Type B pancreatic cell (in vitro differentiated cells): ENCODE measurements around the gene MSH4. TPM values are rescaled to one million over a fixed set of nuclear protein-coding genes. Genes with fewer than 3 reads are reported as not detected.

Source experiments
- DNase-seq: peaks from one replicate; pipeline ENCODE4 v3.0.0; 2021; ENCODE audit warnings: mixed read lengths; ENCODE audit not compliant: unreplicated experiment; ENCODE audit errors: extremely low spot score
- H3K27ac Mint-ChIP-seq: 2 replicates; pipeline ENCODE4 v1.8.0; 2021; ENCODE audit warnings: mild to moderate bottlenecking, mixed read lengths
- H3K27me3 Mint-ChIP-seq: 2 replicates; pipeline ENCODE4 v1.8.0; 2021; ENCODE audit warnings: mixed read lengths
- H3K36me3 Mint-ChIP-seq: 2 replicates; pipeline ENCODE4 v1.8.0; 2021; ENCODE audit warnings: mixed read lengths
- H3K4me1 Mint-ChIP-seq: one replicate; pipeline ENCODE4 v1.8.0; 2021; ENCODE audit warnings: mixed read lengths; ENCODE audit not compliant: unreplicated experiment
- H3K4me3 Mint-ChIP-seq: 2 replicates; pipeline ENCODE4 v1.8.0; 2021; ENCODE audit warnings: mild to moderate bottlenecking, mixed read lengths
- H3K9me3 Mint-ChIP-seq: 2 replicates; pipeline ENCODE4 v1.8.0; 2021; ENCODE audit warnings: mixed read lengths
- total RNA-seq: library from RNA; stranded (reverse); gene quantifications from 2 replicates; pipeline ENCODE4 v1.2.1, GENCODE V29; 2021; ENCODE audit warnings: low replicate concordance
- TF ChIP-seq, protein P1 (sequence below): fragments of 200-600 bp; sonication (generic); conservative IDR thresholded peaks from 2 replicates; pipeline ENCODE4 v1.5.0; 2021; ENCODE audit warnings: antibody characterized with exemption, mild to moderate bottlenecking

Gene MSH4
- total RNA-seq, 1 donor from 2014 or later: 0.58 TPM

- Mint-ChIP-seq H3K9me3 (no peaks in the 10 kb centered on the region), H3K4me3 (peak within 1 kb of the TSS; percentile 99), H3K27ac (peak within 1 kb of the TSS; percentile 93), H3K36me3 (peaks cover 31% of the 10 kb centered on the region), H3K27me3 (peaks cover 3% of the 10 kb centered on the region), H3K4me1 (peaks cover 39% of the 10 kb centered on the region)
- peak; percentile 95 for DNase-seq
- TF ChIP-seq, protein P1, sequence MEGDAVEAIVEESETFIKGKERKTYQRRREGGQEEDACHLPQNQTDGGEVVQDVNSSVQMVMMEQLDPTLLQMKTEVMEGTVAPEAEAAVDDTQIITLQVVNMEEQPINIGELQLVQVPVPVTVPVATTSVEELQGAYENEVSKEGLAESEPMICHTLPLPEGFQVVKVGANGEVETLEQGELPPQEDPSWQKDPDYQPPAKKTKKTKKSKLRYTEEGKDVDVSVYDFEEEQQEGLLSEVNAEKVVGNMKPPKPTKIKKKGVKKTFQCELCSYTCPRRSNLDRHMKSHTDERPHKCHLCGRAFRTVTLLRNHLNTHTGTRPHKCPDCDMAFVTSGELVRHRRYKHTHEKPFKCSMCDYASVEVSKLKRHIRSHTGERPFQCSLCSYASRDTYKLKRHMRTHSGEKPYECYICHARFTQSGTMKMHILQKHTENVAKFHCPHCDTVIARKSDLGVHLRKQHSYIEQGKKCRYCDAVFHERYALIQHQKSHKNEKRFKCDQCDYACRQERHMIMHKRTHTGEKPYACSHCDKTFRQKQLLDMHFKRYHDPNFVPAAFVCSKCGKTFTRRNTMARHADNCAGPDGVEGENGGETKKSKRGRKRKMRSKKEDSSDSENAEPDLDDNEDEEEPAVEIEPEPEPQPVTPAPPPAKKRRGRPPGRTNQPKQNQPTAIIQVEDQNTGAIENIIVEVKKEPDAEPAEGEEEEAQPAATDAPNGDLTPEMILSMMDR: no peak
These were observed 10.5 kb upstream of the MSH4 start, which contains the start of gene RABGGTB for GRCh38 chr1:75785983-75786853. TSS of gene RABGGTB (plus strand) at chr1:75786256. CDS start at chr1:75786272, 16 bp downstream.

GRCh38 chr1:75786901-75787493, 9.7 kb upstream of the MSH4 start:
- Mint-ChIP-seq H3K9me3 (no peaks in the 10 kb centered on the region), H3K4me3 (peak overlapping the region; percentile 99), H3K36me3 (peaks cover 37% of the 10 kb centered on the region), H3K27ac (peak overlapping the region; percentile 93), H3K27me3 (no peaks in the 10 kb centered on the region), H3K4me1 (peaks cover 40% of the 10 kb centered on the region)
- TF ChIP-seq, protein P1: no peak
- no peak for DNase-seq

GRCh38 chr1:75787524-75787923, 9.2 kb upstream of the MSH4 start:
- H3K4me3 Mint-ChIP-seq: peak overlapping the region; percentile 99
- H3K27me3 Mint-ChIP-seq: no peaks in the 10 kb centered on the region
- no peaks in the 10 kb centered on the region for H3K9me3 Mint-ChIP-seq
- H3K36me3 Mint-ChIP-seq: peaks cover 41% of the 10 kb centered on the region
- TF ChIP-seq, protein P1: no peak
- H3K27ac Mint-ChIP-seq: peak overlapping the region; percentile 93
- no peak for DNase-seq
- H3K4me1 Mint-ChIP-seq: peaks cover 40% of the 10 kb centered on the region

GRCh38 chr1:75789988-75790387, 6.7 kb upstream of the MSH4 start:
- Mint-ChIP-seq H3K27ac (peak overlapping the region; percentile 54), H3K9me3 (no peaks in the 10 kb centered on the region), H3K4me3 (peak overlapping the region; percentile 99), H3K36me3 (peaks cover 53% of the 10 kb centered on the region), H3K27me3 (no peaks in the 10 kb centered on the region), H3K4me1 (peaks cover 40% of the 10 kb centered on the region)
- TF ChIP-seq, protein P1: no peak
- DNase-seq: no peak

GRCh38 chr1:75791022-75791421, 5.7 kb upstream of the MSH4 start:
- no peaks in the 10 kb centered on the region for H3K27me3 Mint-ChIP-seq
- H3K27ac Mint-ChIP-seq: peak overlapping the region; percentile 74
- peaks cover 57% of the 10 kb centered on the region for H3K36me3 Mint-ChIP-seq
- H3K4me1 Mint-ChIP-seq: peaks cover 34% of the 10 kb centered on the region
- TF ChIP-seq, protein P1: no peak
- no peak for DNase-seq
- peak overlapping the region; percentile 49 for H3K4me3 Mint-ChIP-seq
- H3K9me3 Mint-ChIP-seq: no peaks in the 10 kb centered on the region
